H9 (cell line): Measurements from ENCODE around the gene KDM2A. TPM values are rescaled to one million over a fixed set of nuclear protein-coding genes. Genes with fewer than 3 reads are reported as not detected.
A peak's percentile ranks its signal among the peaks of the same experiment; 100 is the strongest.

Experiments
- DNase-seq: peaks from one replicate; pipeline ENCODE4 v3.0.0-alpha.2; 2017
- H2AFZ ChIP-seq: one replicate; pipeline ENCODE4 v1.6.1; 2013; ENCODE audit warnings: mild to moderate bottlenecking, low read length, control low read depth, moderate library complexity
- H2AK5ac ChIP-seq: 2 replicates; pipeline ENCODE4 v1.6.1; 2013; ENCODE audit warnings: low read length, control low read depth, mixed read lengths; ENCODE audit not compliant: insufficient read length
- H2BK120ac ChIP-seq: one replicate; pipeline ENCODE4 v1.6.1; 2013; ENCODE audit warnings: low read depth, mild to moderate bottlenecking, low read length, control low read depth, inconsistent platforms; ENCODE audit not compliant: poor library complexity, severe bottlenecking
- H2BK12ac ChIP-seq: 2 replicates; pipeline ENCODE4 v1.6.1; 2013; ENCODE audit warnings: low read length, control low read depth, mixed read lengths, low read depth; ENCODE audit not compliant: insufficient read length
- H2BK15ac ChIP-seq: 2 replicates; pipeline ENCODE4 v1.6.1; 2013; ENCODE audit warnings: low read depth, low read length, control low read depth
- H2BK20ac ChIP-seq: one replicate; pipeline ENCODE4 v1.6.1; 2013; ENCODE audit warnings: low read depth, mild to moderate bottlenecking, low read length, control low read depth, inconsistent platforms; ENCODE audit not compliant: poor library complexity, severe bottlenecking
- H2BK5ac ChIP-seq: 2 replicates; pipeline ENCODE4 v1.6.1; 2013; ENCODE audit warnings: low read length, control low read depth, mixed read lengths; ENCODE audit not compliant: insufficient read length
- H3K14ac ChIP-seq: 2 replicates; pipeline ENCODE4 v1.6.1; 2013; ENCODE audit warnings: low read length, control low read depth; ENCODE audit not compliant: insufficient read depth
- H3K18ac ChIP-seq: 2 replicates; pipeline ENCODE4 v1.6.1; 2013; ENCODE audit warnings: low read depth, mild to moderate bottlenecking, mixed read lengths, low read length, control low read depth; ENCODE audit not compliant: insufficient read length
- H3K23ac ChIP-seq: 2 replicates; pipeline ENCODE4 v1.6.1; 2013; ENCODE audit warnings: low read length, control low read depth, mixed read lengths, low read depth; ENCODE audit not compliant: insufficient read length
- H3K23me2 ChIP-seq: 2 replicates; pipeline ENCODE4 v1.6.1; 2013; ENCODE audit warnings: low read depth, mild to moderate bottlenecking, mixed read lengths, low read length, control low read depth; ENCODE audit not compliant: insufficient read length, poor library complexity, severe bottlenecking
- H3K27ac ChIP-seq: 2 replicates; pipeline ENCODE4 v1.5.1; 2013; ENCODE audit warnings: low read length, control low read depth, mixed read lengths, low read depth; ENCODE audit not compliant: insufficient read length
- H3K27me3 ChIP-seq: 2 replicates; pipeline ENCODE4 v1.6.1; 2013; ENCODE audit warnings: low read length, control low read depth, inconsistent platforms; ENCODE audit not compliant: insufficient read depth
- H3K4ac ChIP-seq: 2 replicates; pipeline ENCODE4 v1.6.1; 2013; ENCODE audit warnings: low read depth, mild to moderate bottlenecking, control low read depth, inconsistent platforms, low read length, moderate library complexity
- H3K4me1 ChIP-seq: 2 replicates; pipeline ENCODE4 v1.6.1; 2013; ENCODE audit warnings: low read length, control low read depth, inconsistent platforms; ENCODE audit not compliant: insufficient read depth
- H3K4me2 ChIP-seq: 2 replicates; pipeline ENCODE4 v1.6.1; 2013; ENCODE audit warnings: low read length, control low read depth, mixed read lengths; ENCODE audit not compliant: insufficient read length, insufficient read depth
- H3K56ac ChIP-seq: 2 replicates; pipeline ENCODE4 v1.6.1; 2013; ENCODE audit warnings: low read depth, mild to moderate bottlenecking, mixed read lengths, low read length, control low read depth; ENCODE audit not compliant: insufficient read length
- H3K79me1 ChIP-seq: 2 replicates; pipeline ENCODE4 v1.6.1; 2013; ENCODE audit warnings: low read depth, mild to moderate bottlenecking, moderate library complexity, low read length, control low read depth, inconsistent platforms; ENCODE audit not compliant: insufficient read depth, poor library complexity, severe bottlenecking
- H3K79me2 ChIP-seq: 2 replicates; pipeline ENCODE4 v1.6.1; 2013; ENCODE audit warnings: low read length, control low read depth, inconsistent platforms; ENCODE audit not compliant: insufficient read depth
- H3K9ac ChIP-seq: 2 replicates; pipeline ENCODE4 v1.6.1; 2013; ENCODE audit warnings: low read length, control low read depth, mixed read lengths; ENCODE audit not compliant: insufficient read length; ENCODE audit errors: extremely low read depth
- H3K9me3 ChIP-seq: one replicate; pipeline ENCODE4 v1.6.1; 2013; ENCODE audit warnings: low read depth, low read length, inconsistent platforms; ENCODE audit not compliant: control insufficient read depth
- H3T11ph ChIP-seq: one replicate; pipeline ENCODE4 v1.6.1; 2013; ENCODE audit warnings: mild to moderate bottlenecking, low read length, control low read depth, inconsistent platforms
- H4K20me1 ChIP-seq: one replicate; pipeline ENCODE4 v1.6.1; 2013; ENCODE audit not compliant: control insufficient read depth, insufficient read length, insufficient read depth
- H4K5ac ChIP-seq: 2 replicates; pipeline ENCODE4 v1.6.1; 2013; ENCODE audit warnings: low read depth, mild to moderate bottlenecking, mixed read lengths, low read length, control low read depth; ENCODE audit not compliant: insufficient read length
- H4K8ac ChIP-seq: replicated peaks from 2 replicates; pipeline ENCODE4 v1.6.1; 2013; ENCODE audit warnings: low read length, control low read depth, mixed read lengths, low read depth; ENCODE audit not compliant: insufficient read length
- H4K91ac ChIP-seq: 2 replicates; pipeline ENCODE4 v1.6.1; 2013; ENCODE audit warnings: low read depth, mild to moderate bottlenecking, moderate library complexity, mixed read lengths, low read length, control low read depth; ENCODE audit not compliant: insufficient read length
- H3K27ac Mint-ChIP-seq, 3 experiments: 2 replicates in 2 of 3; 3 replicates in 1 of 3; pipeline ENCODE4 v1.8.0; 2020 to 2021; ENCODE audit warnings: mixed read lengths in 3 of 3, mild to moderate bottlenecking in 1 of 3, moderate library complexity in 1 of 3
- H3K27me3 Mint-ChIP-seq: 2 replicates; pipeline ENCODE4 v1.8.0; 2021; ENCODE audit warnings: low read depth, mild to moderate bottlenecking, moderate library complexity, mixed read lengths
- H3K36me3 Mint-ChIP-seq, 3 experiments: 2 replicates in 2 of 3; 3 replicates in 1 of 3; pipeline ENCODE4 v1.8.0; 2020 to 2021; ENCODE audit warnings: low read depth in 3 of 3, mixed read lengths in 3 of 3; ENCODE audit not compliant: insufficient read depth in 1 of 3
- H3K4me1 Mint-ChIP-seq, 2 experiments: 2 replicates each; pipeline ENCODE4 v1.8.0; 2020; ENCODE audit warnings: mixed read lengths in 2 of 2
- H3K4me3 Mint-ChIP-seq, 2 experiments: 2 replicates in 1 of 2; 3 replicates in 1 of 2; pipeline ENCODE4 v1.8.0; 2020 to 2021; ENCODE audit warnings: mild to moderate bottlenecking in 2 of 2, mixed read lengths in 2 of 2, moderate library complexity in 1 of 2
- H3K9me3 Mint-ChIP-seq, 2 experiments: 2 replicates in 1 of 2; 3 replicates in 1 of 2; pipeline ENCODE4 v1.8.0; 2020; ENCODE audit warnings: mild to moderate bottlenecking in 2 of 2, mixed read lengths in 2 of 2, moderate library complexity in 1 of 2
- whole genome bisulfite sequencing: extraction: QIAGEN DNeasy Blood & Tissue Kit; methylation state at CpG from one replicate; pipeline ENCODE4 v1.1.7; 2013; ENCODE audit warnings: missing lambda C conversion rate, low lambda C conversion rate, mixed read lengths; ENCODE audit not compliant: insufficient read length; ENCODE audit errors: extremely low coverage; 5-methylcytosine and 5-hydroxymethylcytosine counted together
- total RNA-seq: library from RNA; stranded (reverse); gene quantifications from 2 replicates; pipeline ENCODE4 v1.2.1, GENCODE V29; 2021
- TF ChIP-seq, protein P1 (sequence below): fragments of 200-600 bp; sonication (generic); conservative IDR thresholded peaks from 3 replicates; pipeline ENCODE4 v1.8.0; 2021; ENCODE audit warnings: antibody characterized with exemption, mild to moderate bottlenecking

The KDM2A gene
- total RNA-seq, 1 experiment from 2014 or later: 85.9 TPM

- Histone ChIP-seq H3K4ac (no peak overlapping the region), H4K20me1 (no peaks in the 10 kb centered on the region), H2BK20ac (no peak overlapping the region), H2BK12ac (no peak overlapping the region), H3K9me3 (no peaks in the 10 kb centered on the region), H3K4me1 (no peaks in the 10 kb centered on the region; the same call in 1 of the 2 replicates), H3K18ac (no peak overlapping the region), H2BK120ac (no peak overlapping the region), H4K5ac (no peak overlapping the region), H3K56ac (no peak overlapping the region), H2AFZ (no peak overlapping the region), H3K4me2 (no peak overlapping the region), H3K14ac (no peak overlapping the region), H2BK15ac (no peak overlapping the region), H3T11ph (no peak overlapping the region), H4K8ac (no peak overlapping the region), H3K79me2 (no peaks in the 10 kb centered on the region), H3K9ac (no peak overlapping the region), H3K79me1 (no peaks in the 10 kb centered on the region), H2AK5ac (no peak overlapping the region), H4K91ac (no peak overlapping the region), H3K23ac (no peak overlapping the region), H3K23me2 (peaks cover 8% of the 10 kb centered on the region), H2BK5ac (no peak overlapping the region), H3K27ac (no peak overlapping the region), H3K27me3 (no peaks in the 10 kb centered on the region)
- Mint-ChIP-seq H3K9me3 (no peaks in the 10 kb centered on the region), H3K4me3 (no peak overlapping the region), H3K27me3 (no peaks in the 10 kb centered on the region; the same call in 1 of the 2 replicates), H3K4me1 (peaks cover 24 to 27% of the 10 kb centered on the region in 2 experiments), H3K36me3 (peaks cover 0 to 2% (median 0%) of the 10 kb centered on the region in 3 experiments; a peak in 1 of 7 replicates), H3K27ac (peak overlapping the region in 1 of 3 experiments; percentile 58; a peak in 2 of 7 replicates)
- WGBS: no CpG with 5 or more reads among the region's 10 CpGs
- TF ChIP-seq, protein P1, sequence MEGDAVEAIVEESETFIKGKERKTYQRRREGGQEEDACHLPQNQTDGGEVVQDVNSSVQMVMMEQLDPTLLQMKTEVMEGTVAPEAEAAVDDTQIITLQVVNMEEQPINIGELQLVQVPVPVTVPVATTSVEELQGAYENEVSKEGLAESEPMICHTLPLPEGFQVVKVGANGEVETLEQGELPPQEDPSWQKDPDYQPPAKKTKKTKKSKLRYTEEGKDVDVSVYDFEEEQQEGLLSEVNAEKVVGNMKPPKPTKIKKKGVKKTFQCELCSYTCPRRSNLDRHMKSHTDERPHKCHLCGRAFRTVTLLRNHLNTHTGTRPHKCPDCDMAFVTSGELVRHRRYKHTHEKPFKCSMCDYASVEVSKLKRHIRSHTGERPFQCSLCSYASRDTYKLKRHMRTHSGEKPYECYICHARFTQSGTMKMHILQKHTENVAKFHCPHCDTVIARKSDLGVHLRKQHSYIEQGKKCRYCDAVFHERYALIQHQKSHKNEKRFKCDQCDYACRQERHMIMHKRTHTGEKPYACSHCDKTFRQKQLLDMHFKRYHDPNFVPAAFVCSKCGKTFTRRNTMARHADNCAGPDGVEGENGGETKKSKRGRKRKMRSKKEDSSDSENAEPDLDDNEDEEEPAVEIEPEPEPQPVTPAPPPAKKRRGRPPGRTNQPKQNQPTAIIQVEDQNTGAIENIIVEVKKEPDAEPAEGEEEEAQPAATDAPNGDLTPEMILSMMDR: no peak
- no peak for DNase-seq
These were observed 4.7 kb upstream of the KDM2A start for GRCh38 chr11:67114275-67114896.
